DND-41 (cell line): ENCODE data around the gene PLAGL1.

Experiments
- EZH2 ChIP-seq: IDR thresholded peaks from 3 replicates; pipeline ENCODE4 v1.6.1; 2012; ENCODE audit warnings: borderline replicate concordance, low read depth, mild to moderate bottlenecking, moderate library complexity, low read length, inconsistent platforms; ENCODE audit not compliant: severe bottlenecking
- TF ChIP-seq, protein P1 (sequence below): IDR thresholded peaks from 2 replicates; pipeline ENCODE4 v1.5.1; 2012; ENCODE audit warnings: borderline replicate concordance, low read length, moderate library complexity, mild to moderate bottlenecking; ENCODE audit not compliant: poor library complexity, severe bottlenecking; ENCODE audit errors: extremely low read depth

- TF ChIP-seq, protein P1, sequence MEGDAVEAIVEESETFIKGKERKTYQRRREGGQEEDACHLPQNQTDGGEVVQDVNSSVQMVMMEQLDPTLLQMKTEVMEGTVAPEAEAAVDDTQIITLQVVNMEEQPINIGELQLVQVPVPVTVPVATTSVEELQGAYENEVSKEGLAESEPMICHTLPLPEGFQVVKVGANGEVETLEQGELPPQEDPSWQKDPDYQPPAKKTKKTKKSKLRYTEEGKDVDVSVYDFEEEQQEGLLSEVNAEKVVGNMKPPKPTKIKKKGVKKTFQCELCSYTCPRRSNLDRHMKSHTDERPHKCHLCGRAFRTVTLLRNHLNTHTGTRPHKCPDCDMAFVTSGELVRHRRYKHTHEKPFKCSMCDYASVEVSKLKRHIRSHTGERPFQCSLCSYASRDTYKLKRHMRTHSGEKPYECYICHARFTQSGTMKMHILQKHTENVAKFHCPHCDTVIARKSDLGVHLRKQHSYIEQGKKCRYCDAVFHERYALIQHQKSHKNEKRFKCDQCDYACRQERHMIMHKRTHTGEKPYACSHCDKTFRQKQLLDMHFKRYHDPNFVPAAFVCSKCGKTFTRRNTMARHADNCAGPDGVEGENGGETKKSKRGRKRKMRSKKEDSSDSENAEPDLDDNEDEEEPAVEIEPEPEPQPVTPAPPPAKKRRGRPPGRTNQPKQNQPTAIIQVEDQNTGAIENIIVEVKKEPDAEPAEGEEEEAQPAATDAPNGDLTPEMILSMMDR, result no peak
- no peak for TF ChIP-seq EZH2
Measured at GRCh38 chr6:143976806-143977349, 31.2 kb downstream of the PLAGL1 start.
